ENCODE measurements around the gene EID2.

EID2 gene

DNA sequence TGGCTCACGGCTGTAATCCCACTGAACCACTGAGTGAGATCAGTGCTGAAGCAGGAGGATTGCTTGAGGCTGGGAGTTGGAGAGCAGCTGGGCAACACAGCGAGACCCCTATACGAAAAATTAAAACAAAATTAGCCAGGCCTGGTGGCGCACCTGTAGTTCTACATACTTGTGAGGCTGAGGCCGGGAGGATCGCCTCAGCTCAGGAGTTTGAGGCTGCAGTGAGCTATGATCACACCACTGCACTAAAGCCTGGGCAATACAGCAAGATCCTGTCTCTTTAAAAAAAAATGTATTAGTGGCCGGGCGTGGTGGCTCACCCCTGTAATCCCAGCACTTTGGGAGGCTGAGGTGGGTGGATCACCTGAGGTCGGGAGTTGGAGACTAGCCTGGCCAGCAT is 31.3 kb downstream of the EID2 start:
- no peak overlapping the region for H3K4me3 ChIP-seq (ENCODE audit: control insufficient read depth, low read depth, low read length)
- TF ChIP-seq, protein P1, sequence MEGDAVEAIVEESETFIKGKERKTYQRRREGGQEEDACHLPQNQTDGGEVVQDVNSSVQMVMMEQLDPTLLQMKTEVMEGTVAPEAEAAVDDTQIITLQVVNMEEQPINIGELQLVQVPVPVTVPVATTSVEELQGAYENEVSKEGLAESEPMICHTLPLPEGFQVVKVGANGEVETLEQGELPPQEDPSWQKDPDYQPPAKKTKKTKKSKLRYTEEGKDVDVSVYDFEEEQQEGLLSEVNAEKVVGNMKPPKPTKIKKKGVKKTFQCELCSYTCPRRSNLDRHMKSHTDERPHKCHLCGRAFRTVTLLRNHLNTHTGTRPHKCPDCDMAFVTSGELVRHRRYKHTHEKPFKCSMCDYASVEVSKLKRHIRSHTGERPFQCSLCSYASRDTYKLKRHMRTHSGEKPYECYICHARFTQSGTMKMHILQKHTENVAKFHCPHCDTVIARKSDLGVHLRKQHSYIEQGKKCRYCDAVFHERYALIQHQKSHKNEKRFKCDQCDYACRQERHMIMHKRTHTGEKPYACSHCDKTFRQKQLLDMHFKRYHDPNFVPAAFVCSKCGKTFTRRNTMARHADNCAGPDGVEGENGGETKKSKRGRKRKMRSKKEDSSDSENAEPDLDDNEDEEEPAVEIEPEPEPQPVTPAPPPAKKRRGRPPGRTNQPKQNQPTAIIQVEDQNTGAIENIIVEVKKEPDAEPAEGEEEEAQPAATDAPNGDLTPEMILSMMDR (conservative IDR thresholded peaks at IDR 0.05; ENCODE audit: control insufficient read depth, insufficient read depth, low read depth, low read length) = no peak
- no peak for DNase-seq (ENCODE audit: low read depth)

DNA sequence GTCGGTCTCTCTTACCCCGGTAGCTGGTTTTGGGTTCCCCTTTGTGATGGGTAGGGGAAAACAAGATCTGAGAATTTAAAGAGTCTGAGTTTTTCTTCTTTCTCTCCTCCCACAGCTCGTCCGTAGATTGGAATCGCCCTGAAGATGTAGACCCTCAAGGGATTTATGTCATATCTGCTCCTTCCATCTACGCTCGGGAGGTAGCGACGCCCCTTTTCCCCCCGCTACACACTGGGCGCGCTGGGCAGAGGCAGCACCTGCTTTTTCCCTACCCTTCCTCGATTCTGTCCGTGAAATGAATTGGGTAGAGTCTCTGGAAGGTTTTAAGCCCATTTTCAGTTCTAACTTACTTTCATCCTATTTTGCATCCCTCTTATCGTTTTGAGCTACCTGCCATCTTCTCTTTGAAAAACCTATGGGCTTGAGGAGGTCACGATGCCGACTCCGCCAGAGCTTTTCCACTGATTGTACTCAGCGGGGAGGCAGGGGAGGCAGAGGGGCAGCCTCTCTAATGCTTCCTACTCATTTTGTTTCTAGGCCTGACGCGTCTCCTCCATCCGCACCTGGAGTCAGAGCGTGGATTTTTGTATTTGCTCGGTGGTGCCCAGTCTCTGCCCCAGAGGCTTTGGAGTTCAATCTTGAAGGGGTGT is 32.1 kb downstream of the EID2 start:
- DNase-seq (ENCODE audit: low read depth) = no peak
- TF ChIP-seq, protein P1 (conservative IDR thresholded peaks at IDR 0.05; ENCODE audit: control insufficient read depth, insufficient read depth, low read depth, low read length) = no peak
- H3K4me3 ChIP-seq (ENCODE audit: control insufficient read depth, low read depth, low read length) = peak overlapping the region; percentile 44

DNA sequence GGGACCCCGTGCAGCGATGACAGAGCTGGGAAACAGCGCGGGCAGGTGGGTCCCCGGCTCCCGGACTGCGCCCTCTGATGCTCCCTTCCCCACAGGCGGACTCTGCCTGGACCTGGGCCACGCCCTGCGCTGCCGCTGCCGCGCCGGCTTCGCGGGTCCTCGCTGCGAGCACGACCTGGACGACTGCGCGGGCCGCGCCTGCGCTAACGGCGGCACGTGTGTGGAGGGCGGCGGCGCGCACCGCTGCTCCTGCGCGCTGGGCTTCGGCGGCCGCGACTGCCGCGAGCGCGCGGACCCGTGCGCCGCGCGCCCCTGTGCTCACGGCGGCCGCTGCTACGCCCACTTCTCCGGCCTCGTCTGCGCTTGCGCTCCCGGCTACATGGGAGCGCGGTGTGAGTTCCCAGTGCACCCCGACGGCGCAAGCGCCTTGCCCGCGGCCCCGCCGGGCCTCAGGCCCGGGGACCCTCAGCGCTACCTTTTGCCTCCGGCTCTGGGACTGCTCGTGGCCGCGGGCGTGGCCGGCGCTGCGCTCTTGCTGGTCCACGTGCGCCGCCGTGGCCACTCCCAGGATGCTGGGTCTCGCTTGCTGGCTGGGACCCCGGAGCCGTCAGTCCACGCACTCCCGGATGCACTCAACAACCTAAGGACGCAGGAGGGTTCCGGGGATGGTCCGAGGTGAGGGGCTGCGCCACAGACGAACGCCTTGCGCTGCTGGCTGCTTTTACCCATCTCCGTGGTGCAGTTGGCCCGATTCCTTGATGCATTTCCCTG is 32.8 kb downstream of the EID2 start:
- TF ChIP-seq, protein P1 (conservative IDR thresholded peaks at IDR 0.05; ENCODE audit: control insufficient read depth, insufficient read depth, low read depth, low read length) = no peak
- DNase-seq (ENCODE audit: low read depth) = peak; percentile 59
- H3K4me3 ChIP-seq (ENCODE audit: control insufficient read depth, low read depth, low read length) = peak overlapping the region; percentile 44

DNA sequence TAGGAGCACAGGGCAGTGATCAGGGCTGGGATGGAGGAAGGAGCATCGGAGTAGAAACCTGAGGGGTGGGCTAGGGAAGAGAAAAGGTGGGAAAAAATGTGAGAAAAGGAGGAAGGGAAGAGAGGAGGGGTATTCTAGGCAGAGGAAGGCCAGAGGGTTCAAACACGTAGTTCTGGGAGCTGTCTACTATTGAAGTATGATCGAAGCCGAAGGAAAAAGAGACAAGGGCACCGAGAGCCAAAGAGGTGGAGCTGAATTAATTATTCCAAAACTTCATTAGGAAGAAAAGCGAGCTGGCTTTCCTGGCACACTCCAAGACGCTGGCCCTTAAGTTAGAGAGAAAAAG is 33.4 kb downstream of the EID2 start:
- TF ChIP-seq, protein P1 (conservative IDR thresholded peaks at IDR 0.05; ENCODE audit: control insufficient read depth, insufficient read depth, low read depth, low read length) = no peak
- H3K4me3 ChIP-seq (ENCODE audit: control insufficient read depth, low read depth, low read length) = no peak overlapping the region
- DNase-seq (ENCODE audit: low read depth) = no peak

DNA sequence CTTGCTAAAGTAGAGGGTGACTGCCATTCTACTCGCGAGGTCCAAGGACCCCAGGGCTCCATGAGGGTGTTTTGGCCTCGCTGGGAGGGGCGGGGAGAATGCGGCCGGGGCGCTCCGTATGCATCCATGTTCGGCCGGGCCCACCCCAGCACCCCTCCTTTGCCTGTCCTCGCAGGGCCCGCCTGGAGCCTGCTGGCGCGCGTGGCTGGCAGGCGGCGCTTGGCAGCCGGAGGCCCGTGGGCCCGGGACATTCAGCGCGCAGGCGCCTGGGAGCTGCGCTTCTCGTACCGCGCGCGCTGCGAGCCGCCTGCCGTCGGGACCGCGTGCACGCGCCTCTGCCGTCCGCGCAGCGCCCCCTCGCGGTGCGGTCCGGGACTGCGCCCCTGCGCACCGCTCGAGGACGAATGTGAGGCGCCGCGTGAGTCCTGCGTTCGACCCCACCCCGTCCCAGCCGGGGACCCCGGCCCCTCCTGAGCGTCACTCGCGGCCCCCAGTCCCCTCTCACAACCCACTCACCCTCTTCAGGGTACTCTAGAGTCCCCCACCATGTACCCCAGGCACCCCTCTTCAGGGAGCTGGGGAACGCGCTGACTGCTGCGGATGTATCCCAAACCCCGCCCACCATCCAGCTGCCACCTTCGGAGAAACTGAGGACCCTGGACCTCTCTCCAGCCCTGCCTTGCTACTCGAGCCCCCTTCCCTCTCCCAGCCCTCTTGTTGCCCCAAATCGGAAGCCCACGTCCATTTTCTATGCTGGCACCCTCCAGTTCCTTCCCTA is 37.1 kb downstream of the EID2 start:
- TF ChIP-seq, protein P1 (conservative IDR thresholded peaks at IDR 0.05; ENCODE audit: control insufficient read depth, insufficient read depth, low read depth, low read length) = peak; percentile 25
- H3K4me3 ChIP-seq (ENCODE audit: control insufficient read depth, low read depth, low read length) = no peak overlapping the region
- peak; percentile 70 for DNase-seq (ENCODE audit: low read depth)

DNA sequence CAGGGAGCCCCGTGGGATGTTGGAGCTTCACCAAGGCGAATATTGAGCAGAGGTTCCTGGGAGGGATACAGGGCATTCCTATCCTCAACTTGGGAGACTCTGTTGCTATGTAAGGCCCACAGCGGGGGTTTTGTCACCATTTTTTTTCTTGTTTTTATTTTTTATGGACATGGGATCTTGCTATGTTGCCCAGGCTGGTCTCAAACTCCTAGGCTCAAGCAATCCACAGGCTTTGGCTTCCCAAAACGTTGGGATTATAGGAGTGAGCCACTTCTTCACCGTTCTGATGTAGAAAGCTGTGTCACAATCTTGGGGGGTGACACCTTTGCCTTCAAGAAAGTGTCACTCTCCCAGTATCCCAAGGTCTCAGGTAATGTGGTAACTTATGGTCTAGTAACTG is 38.6 kb downstream of the EID2 start:
- DNase-seq (ENCODE audit: low read depth) = no peak
- no peak overlapping the region for H3K4me3 ChIP-seq (ENCODE audit: control insufficient read depth, low read depth, low read length)
- TF ChIP-seq, protein P1 (conservative IDR thresholded peaks at IDR 0.05; ENCODE audit: control insufficient read depth, insufficient read depth, low read depth, low read length) = no peak
